Measurements from ENCODE around the gene EHD3. TPM values are rescaled to one million over a fixed set of nuclear protein-coding genes. Genes with fewer than 3 reads are reported as not detected.
"Not testable (repeated sequence)": the region's sequence is repeated elsewhere in the genome, so short reads cannot be mapped to it uniquely, and the experiment has no call there.

EHD3 gene
- total RNA-seq, 2 experiments from 2014 or later, result 1.1 to 1.2 TPM

DNA sequence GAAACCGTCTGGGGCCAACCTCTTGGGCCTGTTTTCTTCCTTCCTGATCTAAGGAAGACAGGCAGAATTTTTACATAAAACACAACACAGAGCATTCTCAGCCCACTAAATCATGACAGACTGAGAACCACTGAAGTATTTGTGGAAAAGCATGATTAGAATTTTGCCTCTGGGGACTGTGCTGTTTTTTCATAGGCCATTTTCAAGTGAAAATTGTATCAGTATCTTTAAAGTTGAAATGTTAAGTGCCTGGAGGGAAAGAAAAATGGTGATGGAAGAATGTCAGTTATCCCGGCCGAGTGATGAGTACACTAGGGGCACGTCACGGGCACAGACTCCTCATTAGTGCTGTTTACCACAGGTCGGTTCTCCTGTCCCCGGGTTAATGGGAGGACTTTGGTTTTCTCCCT, 36.9 kb downstream of the EHD3 start:
- Mint-ChIP-seq H3K4me3 (no peak overlapping the region), H3K36me3 (no peaks in the 10 kb centered on the region), H3K27me3 (no peaks in the 10 kb centered on the region), H3K4me1 (no peaks in the 10 kb centered on the region), H3K27ac (no peak overlapping the region), H3K9me3 (no peaks in the 10 kb centered on the region)
- DNase-seq, result no peak

DNA sequence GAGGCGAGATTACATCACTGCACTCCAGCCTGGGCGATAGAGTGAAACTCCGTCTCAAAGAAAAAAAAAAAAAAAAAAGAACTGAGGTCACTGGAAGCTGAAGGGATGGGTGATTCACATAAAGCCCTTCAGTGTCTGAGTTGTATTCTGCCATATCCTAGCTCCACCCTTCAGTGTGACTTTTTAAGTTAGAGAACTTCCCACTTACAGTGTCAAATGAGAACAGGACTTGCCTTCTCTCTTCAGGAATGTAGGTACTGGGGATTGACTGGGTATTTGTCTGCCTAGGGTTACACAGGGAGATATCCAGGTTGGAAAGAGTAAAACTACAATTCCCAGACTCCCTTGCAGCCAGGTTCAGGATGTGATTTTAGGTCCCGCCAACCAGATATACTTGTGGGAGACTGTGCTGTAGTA, 37.9 kb downstream of the EHD3 start:
- Mint-ChIP-seq H3K36me3 (no peaks in the 10 kb centered on the region), H3K27ac (no peak overlapping the region), H3K27me3 (no peaks in the 10 kb centered on the region), H3K9me3 (no peaks in the 10 kb centered on the region), H3K4me1 (no peaks in the 10 kb centered on the region), H3K4me3 (no peak overlapping the region)
- DNase-seq, result no peak

DNA sequence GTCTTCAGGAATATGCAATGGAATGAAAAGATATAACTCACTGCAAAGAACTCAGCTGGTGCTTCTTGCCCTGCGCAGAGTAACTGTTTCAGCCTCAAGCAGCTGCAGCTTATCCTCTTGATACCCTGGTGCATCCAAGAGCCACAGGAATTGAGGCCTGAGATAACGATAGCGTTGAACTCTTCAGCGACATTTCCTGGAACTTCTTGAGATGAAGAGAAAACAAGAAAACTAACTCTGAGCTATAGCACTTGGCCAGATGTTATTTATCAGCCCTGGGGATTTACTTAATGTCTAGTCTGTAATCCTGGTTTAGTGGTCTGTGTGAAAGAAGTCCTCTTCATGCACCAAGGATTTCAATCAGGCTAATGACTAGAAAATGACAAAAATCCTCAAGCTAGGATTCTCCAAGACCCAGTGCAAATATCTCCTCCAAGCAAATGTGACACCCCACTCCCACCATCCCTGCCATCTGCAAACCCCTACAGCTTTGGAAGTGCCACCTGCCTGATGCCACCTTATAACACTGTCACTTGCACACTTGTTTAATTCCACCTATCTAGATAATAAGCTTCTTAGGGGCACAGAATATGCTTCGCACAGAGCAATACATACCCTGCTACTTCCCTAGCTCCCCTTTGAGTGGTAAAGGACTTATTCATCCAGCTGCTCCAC, 40.6 kb downstream of the EHD3 start:
- Mint-ChIP-seq H3K4me1 (no peaks in the 10 kb centered on the region), H3K27ac (no peak overlapping the region), H3K36me3 (no peaks in the 10 kb centered on the region), H3K4me3 (no peak overlapping the region), H3K9me3 (no peaks in the 10 kb centered on the region), H3K27me3 (no peaks in the 10 kb centered on the region)
- DNase-seq, result no peak

DNA sequence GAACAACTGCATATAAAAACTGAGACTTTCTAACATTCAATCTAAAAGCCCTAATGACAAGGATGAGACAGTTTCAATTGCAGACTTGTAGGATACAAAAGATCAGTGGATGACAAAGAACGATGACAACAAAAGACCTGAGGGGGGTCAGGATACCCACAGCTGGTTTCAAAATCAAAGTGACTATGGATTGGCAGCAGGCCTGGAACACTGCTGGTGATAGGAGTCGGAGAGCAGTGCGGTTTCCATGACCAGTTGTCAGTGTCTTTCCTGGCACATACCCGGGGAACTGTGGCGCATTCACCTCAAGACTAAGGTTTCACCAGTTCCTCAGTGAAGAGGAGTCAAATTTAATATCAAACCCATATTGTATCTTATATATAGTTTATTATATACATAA, 42.0 kb downstream of the EHD3 start:
- DNase-seq, result no peak
- no peaks in the 10 kb centered on the region for H3K36me3 Mint-ChIP-seq
- no peaks in the 10 kb centered on the region for H3K9me3 Mint-ChIP-seq
- no peak overlapping the region for H3K4me3 Mint-ChIP-seq
- no peak overlapping the region for H3K27ac Mint-ChIP-seq
- no peaks in the 10 kb centered on the region for H3K4me1 Mint-ChIP-seq
- H3K27me3 Mint-ChIP-seq, result no peaks in the 10 kb centered on the region

DNA sequence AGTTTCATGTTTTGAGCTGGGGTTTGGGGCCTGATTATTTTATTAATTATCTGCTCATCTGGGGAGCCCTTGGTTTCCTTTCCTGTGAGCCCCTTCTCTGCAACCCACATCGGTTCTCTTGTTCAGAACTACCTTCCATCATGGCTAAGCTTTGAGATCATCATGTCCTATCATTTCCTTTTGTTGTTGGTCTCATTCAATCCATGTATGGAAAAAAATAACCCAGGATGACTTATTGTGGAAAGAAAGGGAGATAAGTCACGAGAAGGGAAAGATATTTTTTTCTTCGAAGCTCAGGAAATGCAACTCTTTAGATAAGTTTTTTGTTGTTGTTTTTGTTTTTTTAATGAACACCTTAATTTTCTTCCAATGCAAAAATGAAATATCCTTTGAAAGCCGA, 43.7 kb downstream of the EHD3 start:
- Mint-ChIP-seq H3K4me3 (no peak overlapping the region), H3K27me3 (no peaks in the 10 kb centered on the region), H3K9me3 (no peaks in the 10 kb centered on the region), H3K4me1 (no peaks in the 10 kb centered on the region), H3K36me3 (no peaks in the 10 kb centered on the region), H3K27ac (no peak overlapping the region)
- no peak for DNase-seq

DNA sequence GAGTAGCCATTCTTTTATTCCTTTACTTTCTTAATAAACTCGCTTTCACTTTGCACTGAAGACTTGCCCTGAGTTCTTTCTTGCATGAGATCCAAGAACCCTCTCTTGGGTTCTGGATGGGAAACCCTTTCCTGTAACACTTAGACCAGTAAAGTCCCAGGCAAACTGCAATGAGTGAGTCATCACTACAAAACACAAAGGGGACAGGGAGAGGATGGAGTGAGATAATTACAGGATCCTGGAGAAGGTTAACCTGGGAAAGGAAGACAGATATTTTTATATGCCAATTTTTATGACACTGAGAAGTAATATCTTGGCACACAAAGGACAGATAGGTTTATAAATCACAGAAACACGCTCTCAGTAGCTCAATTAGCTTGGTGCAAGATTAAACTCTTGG, 48.7 kb downstream of the EHD3 start:
- no peak for DNase-seq
- H3K4me1 Mint-ChIP-seq, result no peaks in the 10 kb centered on the region
- no peak overlapping the region for H3K4me3 Mint-ChIP-seq
- no peaks in the 10 kb centered on the region for H3K9me3 Mint-ChIP-seq
- no peaks in the 10 kb centered on the region for H3K36me3 Mint-ChIP-seq
- H3K27ac Mint-ChIP-seq, result no peak overlapping the region
- no peaks in the 10 kb centered on the region for H3K27me3 Mint-ChIP-seq

DNA sequence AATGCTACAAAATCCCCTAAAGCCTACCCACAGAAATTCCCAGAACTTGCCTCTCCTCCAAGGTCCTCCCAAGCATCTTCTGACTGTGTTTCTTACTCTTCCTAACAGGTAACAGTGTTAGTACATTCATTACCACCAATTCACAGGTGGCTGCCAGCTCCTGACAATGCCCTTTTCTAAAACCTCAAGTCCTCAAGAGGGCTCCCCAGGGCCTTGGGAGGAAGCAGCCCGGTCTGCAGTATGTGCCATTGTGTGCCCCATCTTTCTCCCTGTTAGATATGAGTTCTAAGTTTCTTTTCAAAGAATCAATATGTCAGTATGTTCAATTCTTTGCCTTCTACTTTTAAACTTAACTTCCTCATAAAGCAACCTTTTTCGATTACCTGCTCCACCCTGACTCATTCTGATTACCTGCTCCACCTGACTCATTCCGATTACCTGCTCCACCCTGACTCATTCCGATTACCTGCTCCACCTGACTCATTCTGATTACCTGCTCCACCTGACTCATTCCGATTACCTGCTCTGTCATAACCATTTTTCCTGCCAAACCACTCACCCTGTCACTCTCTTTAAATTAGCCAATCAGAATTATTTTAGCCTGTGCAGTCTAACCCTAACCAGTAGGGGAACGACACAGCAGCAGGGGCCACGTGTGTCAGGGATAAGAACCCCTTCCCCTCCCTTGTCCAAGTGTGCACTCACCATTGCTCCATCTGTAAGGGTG, 49.4 kb downstream of the EHD3 start:
- not testable (repeated sequence) for H3K27me3 Mint-ChIP-seq, H3K27ac Mint-ChIP-seq, H3K4me3 Mint-ChIP-seq, H3K9me3 Mint-ChIP-seq, DNase-seq, H3K4me1 Mint-ChIP-seq, H3K36me3 Mint-ChIP-seq

DNA sequence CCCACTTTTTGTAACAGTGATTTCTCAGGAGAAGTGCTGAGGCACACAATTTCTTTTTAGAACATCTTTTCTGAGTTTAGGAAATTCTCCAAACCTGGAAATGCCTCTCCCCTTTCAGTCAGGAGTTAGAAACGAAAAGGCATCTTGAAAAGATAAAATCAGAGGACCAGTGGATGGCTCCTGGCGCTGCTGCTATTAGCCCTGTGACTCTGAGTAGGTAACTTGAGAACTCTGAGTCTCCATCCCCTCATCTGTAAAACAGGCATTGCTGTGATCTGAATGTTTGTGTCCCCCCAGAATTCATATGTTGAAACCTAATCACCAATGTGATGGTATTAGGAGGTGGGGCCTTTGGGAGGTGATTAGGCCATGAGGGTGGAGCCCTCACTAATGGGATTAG, 50.2 kb downstream of the EHD3 start:
- H3K27ac Mint-ChIP-seq, result no peak overlapping the region
- H3K4me1 Mint-ChIP-seq, result no peaks in the 10 kb centered on the region
- H3K4me3 Mint-ChIP-seq, result no peak overlapping the region
- DNase-seq, result no peak
- H3K27me3 Mint-ChIP-seq, result no peaks in the 10 kb centered on the region
- no peaks in the 10 kb centered on the region for H3K9me3 Mint-ChIP-seq
- H3K36me3 Mint-ChIP-seq, result no peaks in the 10 kb centered on the region

DNA sequence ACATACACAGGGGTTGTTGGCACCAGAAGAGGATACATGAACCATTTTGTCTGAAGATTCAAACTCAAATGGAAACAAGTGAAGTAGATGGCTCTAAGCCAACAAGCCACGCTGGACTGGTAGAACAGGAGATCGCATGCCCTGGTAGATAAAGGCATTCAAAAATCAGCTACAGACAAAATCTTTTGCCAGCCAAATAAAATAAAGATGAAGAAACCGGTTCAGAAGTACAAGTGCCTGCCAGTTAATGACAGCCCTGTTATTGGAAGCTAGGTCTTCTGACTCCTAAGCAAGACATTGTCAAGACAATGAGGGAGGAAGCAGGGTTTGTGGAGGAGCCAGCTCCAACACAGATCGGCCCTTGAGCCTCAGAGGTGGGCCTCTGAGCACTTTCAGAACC, 52.3 kb downstream of the EHD3 start:
- H3K4me3 Mint-ChIP-seq, result no peak overlapping the region
- DNase-seq, result no peak
- H3K9me3 Mint-ChIP-seq, result no peaks in the 10 kb centered on the region
- H3K36me3 Mint-ChIP-seq, result no peaks in the 10 kb centered on the region
- no peaks in the 10 kb centered on the region for H3K27me3 Mint-ChIP-seq
- no peak overlapping the region for H3K27ac Mint-ChIP-seq
- H3K4me1 Mint-ChIP-seq, result no peaks in the 10 kb centered on the region

DNA sequence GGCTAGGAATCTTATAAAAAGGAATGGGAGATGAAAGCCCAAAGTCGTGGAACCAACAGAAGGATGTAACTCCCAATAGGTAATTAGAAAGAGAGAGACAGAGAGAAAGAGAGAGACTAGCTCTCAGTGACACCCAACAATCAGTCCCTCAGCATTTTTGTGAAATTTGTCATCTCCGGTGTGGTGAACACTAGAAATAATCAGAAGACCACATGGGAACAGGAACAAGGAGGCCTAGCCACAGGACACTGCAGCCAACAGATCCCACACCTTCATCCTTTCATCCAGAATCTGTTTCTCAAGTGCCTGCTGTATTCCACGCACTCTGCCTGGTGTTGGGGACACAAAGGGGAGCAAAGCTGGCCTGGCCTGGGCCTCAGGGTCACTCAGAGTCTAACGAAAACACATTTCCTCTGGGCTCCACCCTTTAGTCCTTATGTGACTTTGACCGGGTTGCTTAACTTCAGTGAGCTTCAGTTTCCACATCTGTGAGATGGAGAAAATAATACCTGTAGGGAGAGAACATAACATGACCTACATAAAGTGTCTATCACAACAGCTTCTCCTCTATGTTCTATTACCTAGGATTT, 53.1 kb downstream of the EHD3 start:
- H3K27ac Mint-ChIP-seq, result no peak overlapping the region
- H3K27me3 Mint-ChIP-seq, result no peaks in the 10 kb centered on the region
- no peaks in the 10 kb centered on the region for H3K36me3 Mint-ChIP-seq
- no peak for DNase-seq
- no peaks in the 10 kb centered on the region for H3K9me3 Mint-ChIP-seq
- H3K4me1 Mint-ChIP-seq, result no peaks in the 10 kb centered on the region
- H3K4me3 Mint-ChIP-seq, result no peak overlapping the region

DNA sequence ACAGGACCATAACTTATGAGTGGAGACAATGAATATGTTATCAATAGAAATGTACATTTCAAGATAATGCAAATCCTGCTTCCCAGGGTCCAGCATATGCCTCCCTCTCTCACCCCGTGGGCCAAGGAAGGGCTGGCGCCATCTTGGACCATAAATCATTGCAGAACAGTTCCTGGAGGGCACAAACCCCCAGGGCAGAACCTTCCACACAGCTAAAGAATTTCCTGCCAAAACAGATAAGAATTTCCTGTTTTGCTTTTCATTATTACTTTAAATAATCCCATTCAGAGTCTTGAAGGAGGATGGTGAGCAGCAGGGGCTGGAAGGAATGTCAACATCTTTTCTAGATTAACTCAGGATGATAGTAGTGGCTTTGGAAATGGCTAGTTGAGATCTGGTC, 53.7 kb downstream of the EHD3 start:
- no peaks in the 10 kb centered on the region for H3K4me1 Mint-ChIP-seq
- DNase-seq, result no peak
- no peaks in the 10 kb centered on the region for H3K36me3 Mint-ChIP-seq
- no peaks in the 10 kb centered on the region for H3K9me3 Mint-ChIP-seq
- no peak overlapping the region for H3K27ac Mint-ChIP-seq
- no peak overlapping the region for H3K4me3 Mint-ChIP-seq
- no peaks in the 10 kb centered on the region for H3K27me3 Mint-ChIP-seq

DNA sequence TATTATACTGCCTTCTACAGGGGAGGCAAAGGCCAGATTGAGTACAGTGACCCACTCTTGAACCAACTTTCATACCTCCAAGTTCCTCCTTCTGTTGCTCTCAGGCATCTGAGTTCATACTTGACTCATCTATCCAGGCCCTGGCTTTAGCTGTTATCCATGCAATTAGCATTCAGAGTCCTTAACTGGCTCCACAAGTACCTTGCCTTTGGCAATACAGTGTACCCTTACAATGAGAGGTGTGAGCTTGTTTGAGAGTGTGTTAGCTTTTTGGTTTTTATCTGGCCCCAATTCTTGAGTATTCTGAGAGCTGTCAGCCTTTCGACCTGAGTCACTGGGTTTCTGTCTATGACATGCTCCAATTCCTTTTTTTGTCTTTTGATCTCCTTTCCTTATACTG, 60.2 kb downstream of the EHD3 start:
- Mint-ChIP-seq H3K27me3 (peaks cover 3% of the 10 kb centered on the region), H3K4me3 (no peak overlapping the region), H3K36me3 (no peaks in the 10 kb centered on the region), H3K27ac (no peak overlapping the region), H3K9me3 (no peaks in the 10 kb centered on the region), H3K4me1 (no peaks in the 10 kb centered on the region)
- no peak for DNase-seq

DNA sequence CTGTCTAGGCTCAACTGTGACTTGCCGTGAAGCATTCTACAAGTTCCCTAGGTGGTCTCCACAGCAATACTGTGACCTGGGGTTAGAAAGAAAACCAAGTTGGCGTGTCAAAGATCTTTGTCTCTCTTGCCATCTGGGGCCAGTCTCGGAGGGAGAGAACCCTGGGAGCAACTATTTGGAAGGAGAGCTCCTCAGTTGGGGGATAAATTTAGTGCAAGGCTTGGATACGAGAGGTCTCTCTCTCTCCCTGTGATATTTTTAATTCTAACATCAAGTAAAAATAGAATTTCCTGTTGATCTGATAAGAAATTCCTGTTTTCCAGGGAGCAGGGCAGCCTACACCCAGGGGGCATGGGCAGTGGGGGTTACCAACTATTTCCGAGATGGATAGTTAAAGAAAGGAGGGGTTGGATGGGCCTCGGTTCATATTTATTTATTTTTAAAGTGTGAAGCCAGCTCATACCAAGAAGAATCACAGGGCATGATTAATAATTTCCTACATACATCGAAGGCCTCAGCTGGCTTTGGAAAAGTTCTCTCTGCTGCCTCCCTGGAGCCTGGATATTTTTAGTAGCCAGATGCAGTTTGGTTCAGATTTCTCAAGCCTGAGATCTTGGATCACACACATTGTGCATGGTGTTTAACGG, 62.8 kb downstream of the EHD3 start:
- no peak overlapping the region for H3K4me3 Mint-ChIP-seq
- H3K36me3 Mint-ChIP-seq, result no peaks in the 10 kb centered on the region
- H3K27ac Mint-ChIP-seq, result no peak overlapping the region
- H3K4me1 Mint-ChIP-seq, result no peaks in the 10 kb centered on the region
- H3K9me3 Mint-ChIP-seq, result no peaks in the 10 kb centered on the region
- no peak for DNase-seq
- peaks cover 3% of the 10 kb centered on the region for H3K27me3 Mint-ChIP-seq

DNA sequence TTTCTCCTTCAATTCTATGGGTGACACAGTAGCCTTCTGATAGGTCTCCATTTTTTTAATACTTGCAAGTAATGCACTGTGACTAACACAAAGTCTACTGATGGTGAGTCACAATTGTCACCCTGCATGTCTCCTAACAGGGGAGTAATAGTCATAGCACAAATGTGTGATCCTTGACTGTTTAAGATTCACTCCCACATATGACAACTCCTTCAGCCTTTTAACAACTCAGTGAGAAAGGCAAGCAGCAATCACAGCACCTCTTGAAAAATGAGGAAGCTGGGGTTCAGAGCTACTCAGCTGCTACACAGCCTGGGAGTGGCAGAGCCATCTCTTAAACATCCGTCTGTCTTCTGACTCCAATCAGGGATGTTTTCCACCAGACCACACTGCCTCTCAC, 63.8 kb downstream of the EHD3 start:
- no peaks in the 10 kb centered on the region for H3K36me3 Mint-ChIP-seq
- no peak overlapping the region for H3K27ac Mint-ChIP-seq
- no peak overlapping the region for H3K4me3 Mint-ChIP-seq

DNA sequence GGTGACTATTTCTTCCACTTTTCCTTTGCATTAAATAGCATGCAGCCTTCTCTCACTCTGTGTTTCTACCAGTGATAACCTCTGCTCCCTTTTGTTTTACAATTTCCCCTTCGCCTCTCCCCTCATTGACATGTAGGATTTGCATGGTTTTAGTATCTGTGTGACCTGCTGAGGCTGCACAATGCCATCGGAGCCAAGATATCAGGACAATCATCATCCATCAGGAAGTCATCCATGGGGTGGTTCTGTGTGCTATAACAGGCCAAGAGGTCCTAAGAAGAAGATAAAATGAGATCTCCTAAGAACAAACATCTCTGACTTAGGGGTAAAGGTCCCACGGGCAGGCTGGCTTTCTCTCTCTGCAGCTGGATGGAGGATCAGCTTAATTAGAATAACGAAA, 65.6 kb downstream of the EHD3 start:
- Mint-ChIP-seq H3K4me1 (no peaks in the 10 kb centered on the region), H3K4me3 (no peak overlapping the region), H3K27ac (no peak overlapping the region), H3K36me3 (no peaks in the 10 kb centered on the region), H3K27me3 (peaks cover 3% of the 10 kb centered on the region), H3K9me3 (no peaks in the 10 kb centered on the region)
- no peak for DNase-seq

More for the DNA sequence above, 63.8 kb downstream of the EHD3 start:
- no peak for DNase-seq
- no peaks in the 10 kb centered on the region for H3K9me3 Mint-ChIP-seq
- H3K4me1 Mint-ChIP-seq, result no peaks in the 10 kb centered on the region
- H3K27me3 Mint-ChIP-seq, result peaks cover 3% of the 10 kb centered on the region

All from activated naive CD8-positive, alpha-beta T cell treated with anti-CD3 and anti-CD28 coated beads for 36 hours (primary cell).